ENCODE measurements around the gene DOK6.

DOK6 gene

GRCh38 chr18:69725855-69726508 is 325.3 kb downstream of the DOK6 start:
- H3K36me3 ChIP-seq (replicated peaks in 1 of 2; ENCODE audit: control insufficient read depth in 2 of 2, insufficient read depth in 2 of 2, low read length in 2 of 2): no peaks in the 10 kb centered on the region
- H3K4ac ChIP-seq (ENCODE audit: low read length): no peak overlapping the region
- H3K4me3 ChIP-seq (ENCODE audit: low read length in 2 of 2): no peak overlapping the region
- DNase-seq (ENCODE audit: low spot score): no peak
- no peak overlapping the region for H3K9ac ChIP-seq (ENCODE audit: low read depth, low read length, poor library complexity)
- H3K18ac ChIP-seq (ENCODE audit: low read length): no peak overlapping the region
- H3K27me3 ChIP-seq (ENCODE audit: control insufficient read depth in 3 of 3, insufficient read depth in 3 of 3, low read depth in 1 of 3, low read length in 3 of 3): no peaks in the 10 kb centered on the region
- WGBS, 2 donors (ENCODE audit: extremely low coverage in 2 of 2, insufficient read length in 2 of 2, insufficient replicate concordance in 1 of 2): no CpG with 5 or more reads among the region's 12 CpGs
- no peak overlapping the region for H2AFZ ChIP-seq (ENCODE audit: low read length)
- H3K9me3 ChIP-seq (replicated peaks in 1 of 2; ENCODE audit: control insufficient read depth in 2 of 2, insufficient read depth in 1 of 2, low read depth in 1 of 2, low read length in 2 of 2): no peaks in the 10 kb centered on the region
- H2BK12ac ChIP-seq (ENCODE audit: low read length): no peak overlapping the region
- no peak overlapping the region for H3K23ac ChIP-seq (ENCODE audit: low read depth, low read length, poor library complexity)
- no peak overlapping the region for H2BK120ac ChIP-seq (ENCODE audit: low read depth, low read length)
- no peak overlapping the region for H3K14ac ChIP-seq (ENCODE audit: low read length)
- no peak overlapping the region for H3K27ac ChIP-seq (replicated peaks; ENCODE audit: low read length)
- H4K8ac ChIP-seq (ENCODE audit: low read depth, low read length): no peak overlapping the region
- no peak overlapping the region for H2BK15ac ChIP-seq (ENCODE audit: low read length)
- no peak overlapping the region for H2AK5ac ChIP-seq (ENCODE audit: low read depth, low read length)
- peaks cover 1 to 13% of the 10 kb centered on the region in 2 donors for H3K4me1 ChIP-seq (ENCODE audit: control insufficient read depth in 2 of 2, insufficient read depth in 1 of 2, low read depth in 1 of 2, low read length in 2 of 2)
- no peaks in the 10 kb centered on the region for H3K79me1 ChIP-seq (ENCODE audit: low read depth, low read length)
- H2BK5ac ChIP-seq (ENCODE audit: low read length): no peak overlapping the region
- no peak overlapping the region for H4K91ac ChIP-seq (ENCODE audit: low read depth, low read length, poor library complexity)
- no peak overlapping the region for H3K4me2 ChIP-seq (ENCODE audit: insufficient read depth, low read length, poor library complexity, severe bottlenecking)

- H3K4me1 ChIP-seq (ENCODE audit: control insufficient read depth in 2 of 2, insufficient read depth in 1 of 2, low read depth in 1 of 2, low read length in 2 of 2): peaks cover 0 to 7% of the 10 kb centered on the region in 2 donors
- no peak overlapping the region for H3K18ac ChIP-seq (ENCODE audit: low read length)
- H3K4me3 ChIP-seq (ENCODE audit: low read length in 2 of 2): no peak overlapping the region
- DNase-seq (ENCODE audit: low spot score): no peak
- no peak overlapping the region for H3K23ac ChIP-seq (ENCODE audit: low read depth, low read length, poor library complexity)
- no peak overlapping the region for H2BK5ac ChIP-seq (ENCODE audit: low read length)
- H2AK5ac ChIP-seq (ENCODE audit: low read depth, low read length): no peak overlapping the region
- H2BK120ac ChIP-seq (ENCODE audit: low read depth, low read length): no peak overlapping the region
- H3K27ac ChIP-seq (replicated peaks; ENCODE audit: low read length): no peak overlapping the region
- no peaks in the 10 kb centered on the region for H3K79me1 ChIP-seq (ENCODE audit: low read depth, low read length)
- no peak overlapping the region for H3K4me2 ChIP-seq (ENCODE audit: insufficient read depth, low read length, poor library complexity, severe bottlenecking)
- H3K14ac ChIP-seq (ENCODE audit: low read length): no peak overlapping the region
- no peak overlapping the region for H3K9ac ChIP-seq (ENCODE audit: low read depth, low read length, poor library complexity)
- H4K91ac ChIP-seq (ENCODE audit: low read depth, low read length, poor library complexity): no peak overlapping the region
- no peaks in the 10 kb centered on the region for H3K9me3 ChIP-seq (replicated peaks in 1 of 2; ENCODE audit: control insufficient read depth in 2 of 2, insufficient read depth in 1 of 2, low read depth in 1 of 2, low read length in 2 of 2)
- H4K8ac ChIP-seq (ENCODE audit: low read depth, low read length): no peak overlapping the region
- H2BK15ac ChIP-seq (ENCODE audit: low read length): no peak overlapping the region
- no peak overlapping the region for H2AFZ ChIP-seq (ENCODE audit: low read length)
- no peaks in the 10 kb centered on the region for H3K27me3 ChIP-seq (ENCODE audit: control insufficient read depth in 3 of 3, insufficient read depth in 3 of 3, low read depth in 1 of 3, low read length in 3 of 3)
- H3K36me3 ChIP-seq (replicated peaks in 1 of 2; ENCODE audit: control insufficient read depth in 2 of 2, insufficient read depth in 2 of 2, low read length in 2 of 2): no peaks in the 10 kb centered on the region
- no peak overlapping the region for H3K4ac ChIP-seq (ENCODE audit: low read length)
- H2BK12ac ChIP-seq (ENCODE audit: low read length): no peak overlapping the region
- no CpG with 5 or more reads among the region's 5 CpGs for WGBS, 2 donors (ENCODE audit: extremely low coverage in 2 of 2, insufficient read length in 2 of 2, insufficient replicate concordance in 1 of 2)
These were observed 327.4 kb downstream of the DOK6 start for GRCh38 chr18:69727912-69728572.

GRCh38 chr18:69730664-69731063 is 330.0 kb downstream of the DOK6 start:
- Histone ChIP-seq H2BK12ac (ENCODE audit: low read length) (no peak overlapping the region), H3K18ac (ENCODE audit: low read length) (no peak overlapping the region), H2AFZ (ENCODE audit: low read length) (no peak overlapping the region), H2AK5ac (ENCODE audit: low read depth, low read length) (no peak overlapping the region), H3K27ac (replicated peaks; ENCODE audit: low read length) (no peak overlapping the region), H3K27me3 (ENCODE audit: control insufficient read depth in 3 of 3, insufficient read depth in 3 of 3, low read depth in 1 of 3, low read length in 3 of 3) (no peaks in the 10 kb centered on the region), H3K36me3 (replicated peaks in 1 of 2; ENCODE audit: control insufficient read depth in 2 of 2, insufficient read depth in 2 of 2, low read length in 2 of 2) (no peaks in the 10 kb centered on the region), H3K9ac (ENCODE audit: low read depth, low read length, poor library complexity) (no peak overlapping the region), H3K9me3 (replicated peaks in 1 of 2; ENCODE audit: control insufficient read depth in 2 of 2, insufficient read depth in 1 of 2, low read depth in 1 of 2, low read length in 2 of 2) (peaks cover 0 to 3% of the 10 kb centered on the region in 2 donors), H3K4me2 (ENCODE audit: insufficient read depth, low read length, poor library complexity, severe bottlenecking) (no peak overlapping the region), H3K14ac (ENCODE audit: low read length) (no peak overlapping the region), H3K4ac (ENCODE audit: low read length) (no peak overlapping the region), H2BK120ac (ENCODE audit: low read depth, low read length) (no peak overlapping the region), H4K8ac (ENCODE audit: low read depth, low read length) (no peak overlapping the region), H2BK15ac (ENCODE audit: low read length) (no peak overlapping the region), H3K4me3 (ENCODE audit: low read length in 2 of 2) (no peak overlapping the region), H4K91ac (ENCODE audit: low read depth, low read length, poor library complexity) (no peak overlapping the region), H3K23ac (ENCODE audit: low read depth, low read length, poor library complexity) (no peak overlapping the region), H3K4me1 (ENCODE audit: control insufficient read depth in 2 of 2, insufficient read depth in 1 of 2, low read depth in 1 of 2, low read length in 2 of 2) (no peaks in the 10 kb centered on the region), H3K79me1 (ENCODE audit: low read depth, low read length) (no peaks in the 10 kb centered on the region), H2BK5ac (ENCODE audit: low read length) (no peak overlapping the region)
- whole genome bisulfite sequencing, 2 donors (ENCODE audit: extremely low coverage in 2 of 2, insufficient read length in 2 of 2, insufficient replicate concordance in 1 of 2): no CpG with 5 or more reads among the region's 1 CpG
- DNase-seq (ENCODE audit: low spot score): no peak

DNA sequence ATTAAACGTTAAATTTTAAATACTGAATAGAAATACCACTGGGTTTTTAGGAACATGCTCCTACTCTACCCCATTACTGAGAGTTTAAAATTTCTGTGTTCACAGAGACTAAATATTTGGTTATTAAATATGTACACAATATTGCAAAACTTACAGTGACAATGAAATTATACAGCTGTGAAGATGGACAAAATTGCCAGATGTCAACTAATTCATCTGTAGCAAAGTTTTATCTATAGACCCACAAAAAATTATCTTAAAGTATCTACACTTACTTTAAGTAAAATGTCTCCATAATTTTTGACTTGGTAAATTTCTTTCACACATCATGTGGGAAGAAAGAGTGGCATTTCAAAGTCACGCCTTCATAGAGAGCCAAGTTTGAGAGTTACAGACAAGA is 333.8 kb downstream of the DOK6 start:
- no peak overlapping the region for H2AK5ac ChIP-seq (ENCODE audit: low read depth, low read length)
- H3K9ac ChIP-seq (ENCODE audit: low read depth, low read length, poor library complexity): no peak overlapping the region
- H3K36me3 ChIP-seq (replicated peaks in 1 of 2; ENCODE audit: control insufficient read depth in 2 of 2, insufficient read depth in 2 of 2, low read length in 2 of 2): no peaks in the 10 kb centered on the region
- H2AFZ ChIP-seq (ENCODE audit: low read length): no peak overlapping the region
- no peak for DNase-seq (ENCODE audit: low spot score)
- no peak overlapping the region for H3K14ac ChIP-seq (ENCODE audit: low read length)
- H3K4ac ChIP-seq (ENCODE audit: low read length): no peak overlapping the region
- no CpG with 5 or more reads among the region's 2 CpGs for WGBS, 2 donors (ENCODE audit: extremely low coverage in 2 of 2, insufficient read length in 2 of 2, insufficient replicate concordance in 1 of 2)
- H2BK12ac ChIP-seq (ENCODE audit: low read length): no peak overlapping the region
- H3K27me3 ChIP-seq (ENCODE audit: control insufficient read depth in 3 of 3, insufficient read depth in 3 of 3, low read depth in 1 of 3, low read length in 3 of 3): no peaks in the 10 kb centered on the region
- H4K8ac ChIP-seq (ENCODE audit: low read depth, low read length): no peak overlapping the region
- H3K4me1 ChIP-seq (ENCODE audit: control insufficient read depth in 2 of 2, insufficient read depth in 1 of 2, low read depth in 1 of 2, low read length in 2 of 2): peaks cover 0 to 4% of the 10 kb centered on the region in 2 donors
- peaks cover 0 to 3% of the 10 kb centered on the region in 2 donors for H3K9me3 ChIP-seq (replicated peaks in 1 of 2; ENCODE audit: control insufficient read depth in 2 of 2, insufficient read depth in 1 of 2, low read depth in 1 of 2, low read length in 2 of 2)
- no peak overlapping the region for H2BK120ac ChIP-seq (ENCODE audit: low read depth, low read length)
- no peak overlapping the region for H4K91ac ChIP-seq (ENCODE audit: low read depth, low read length, poor library complexity)
- no peak overlapping the region for H3K27ac ChIP-seq (replicated peaks; ENCODE audit: low read length)
- H3K4me3 ChIP-seq (ENCODE audit: low read length in 2 of 2): no peak overlapping the region
- no peak overlapping the region for H3K23ac ChIP-seq (ENCODE audit: low read depth, low read length, poor library complexity)
- no peak overlapping the region for H2BK5ac ChIP-seq (ENCODE audit: low read length)
- H2BK15ac ChIP-seq (ENCODE audit: low read length): no peak overlapping the region
- H3K4me2 ChIP-seq (ENCODE audit: insufficient read depth, low read length, poor library complexity, severe bottlenecking): no peak overlapping the region
- no peak overlapping the region for H3K18ac ChIP-seq (ENCODE audit: low read length)
- no peaks in the 10 kb centered on the region for H3K79me1 ChIP-seq (ENCODE audit: low read depth, low read length)
